ENCODE measurements around the gene FERMT1.

DNA sequence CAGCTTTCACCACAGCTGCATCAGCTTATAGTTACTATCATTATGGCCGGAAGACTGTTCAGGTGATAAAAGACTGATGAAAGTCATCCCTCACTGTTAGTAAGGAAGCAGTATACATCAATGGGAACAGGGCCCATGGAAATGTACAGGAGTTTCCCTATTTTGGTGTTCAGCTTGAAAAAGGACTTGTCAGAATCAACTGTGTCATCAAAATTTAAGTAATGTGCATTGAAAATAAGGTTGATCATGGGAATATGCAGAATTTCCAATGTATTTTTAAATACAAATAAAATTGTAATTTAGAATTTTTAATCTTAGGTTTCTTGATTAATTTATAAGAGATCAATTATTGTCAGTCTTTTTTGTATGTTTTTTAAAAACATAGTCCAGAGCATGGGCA lies 85.7 kb downstream of the FERMT1 start:
- TF ChIP-seq POLR2A (IDR thresholded peaks at IDR 0.05; ENCODE audit: low read depth, low read length): no peak
- TF ChIP-seq, protein P1, sequence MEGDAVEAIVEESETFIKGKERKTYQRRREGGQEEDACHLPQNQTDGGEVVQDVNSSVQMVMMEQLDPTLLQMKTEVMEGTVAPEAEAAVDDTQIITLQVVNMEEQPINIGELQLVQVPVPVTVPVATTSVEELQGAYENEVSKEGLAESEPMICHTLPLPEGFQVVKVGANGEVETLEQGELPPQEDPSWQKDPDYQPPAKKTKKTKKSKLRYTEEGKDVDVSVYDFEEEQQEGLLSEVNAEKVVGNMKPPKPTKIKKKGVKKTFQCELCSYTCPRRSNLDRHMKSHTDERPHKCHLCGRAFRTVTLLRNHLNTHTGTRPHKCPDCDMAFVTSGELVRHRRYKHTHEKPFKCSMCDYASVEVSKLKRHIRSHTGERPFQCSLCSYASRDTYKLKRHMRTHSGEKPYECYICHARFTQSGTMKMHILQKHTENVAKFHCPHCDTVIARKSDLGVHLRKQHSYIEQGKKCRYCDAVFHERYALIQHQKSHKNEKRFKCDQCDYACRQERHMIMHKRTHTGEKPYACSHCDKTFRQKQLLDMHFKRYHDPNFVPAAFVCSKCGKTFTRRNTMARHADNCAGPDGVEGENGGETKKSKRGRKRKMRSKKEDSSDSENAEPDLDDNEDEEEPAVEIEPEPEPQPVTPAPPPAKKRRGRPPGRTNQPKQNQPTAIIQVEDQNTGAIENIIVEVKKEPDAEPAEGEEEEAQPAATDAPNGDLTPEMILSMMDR (conservative IDR thresholded peaks at IDR 0.05; ENCODE audit: low read depth, low read length): no peak
- no peak for TF ChIP-seq RAD21 (IDR thresholded peaks at IDR 0.05; ENCODE audit: low read length)
- no peak for TF ChIP-seq RCOR1 (IDR thresholded peaks at IDR 0.05; ENCODE audit: insufficient replicate concordance, low read length)
- no peak for TF ChIP-seq BHLHE40 (IDR thresholded peaks at IDR 0.05; ENCODE audit: low read depth, low read length)
- TF ChIP-seq, protein P2, sequence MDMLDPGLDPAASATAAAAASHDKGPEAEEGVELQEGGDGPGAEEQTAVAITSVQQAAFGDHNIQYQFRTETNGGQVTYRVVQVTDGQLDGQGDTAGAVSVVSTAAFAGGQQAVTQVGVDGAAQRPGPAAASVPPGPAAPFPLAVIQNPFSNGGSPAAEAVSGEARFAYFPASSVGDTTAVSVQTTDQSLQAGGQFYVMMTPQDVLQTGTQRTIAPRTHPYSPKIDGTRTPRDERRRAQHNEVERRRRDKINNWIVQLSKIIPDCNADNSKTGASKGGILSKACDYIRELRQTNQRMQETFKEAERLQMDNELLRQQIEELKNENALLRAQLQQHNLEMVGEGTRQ (IDR thresholded peaks at IDR 0.05; ENCODE audit: low read depth, low read length): no peak
- no peak for TF ChIP-seq RFX5 (IDR thresholded peaks at IDR 0.05; ENCODE audit: low read depth, low read length)
- 0 out of 2 replicates have a peak, but pooled peaks have one; percentile 4 for TF ChIP-seq MAFK (IDR thresholded peaks at IDR 0.05; ENCODE audit: low read depth, low read length)
- no peak for TF ChIP-seq CEBPB (IDR thresholded peaks at IDR 0.05; ENCODE audit: low read depth, low read length)
- TF ChIP-seq FOS (IDR thresholded peaks at IDR 0.05; ENCODE audit: low read depth, low read length): no peak
